ENCODE data around the gene TAS1R1.

The TAS1R1 gene

DNA sequence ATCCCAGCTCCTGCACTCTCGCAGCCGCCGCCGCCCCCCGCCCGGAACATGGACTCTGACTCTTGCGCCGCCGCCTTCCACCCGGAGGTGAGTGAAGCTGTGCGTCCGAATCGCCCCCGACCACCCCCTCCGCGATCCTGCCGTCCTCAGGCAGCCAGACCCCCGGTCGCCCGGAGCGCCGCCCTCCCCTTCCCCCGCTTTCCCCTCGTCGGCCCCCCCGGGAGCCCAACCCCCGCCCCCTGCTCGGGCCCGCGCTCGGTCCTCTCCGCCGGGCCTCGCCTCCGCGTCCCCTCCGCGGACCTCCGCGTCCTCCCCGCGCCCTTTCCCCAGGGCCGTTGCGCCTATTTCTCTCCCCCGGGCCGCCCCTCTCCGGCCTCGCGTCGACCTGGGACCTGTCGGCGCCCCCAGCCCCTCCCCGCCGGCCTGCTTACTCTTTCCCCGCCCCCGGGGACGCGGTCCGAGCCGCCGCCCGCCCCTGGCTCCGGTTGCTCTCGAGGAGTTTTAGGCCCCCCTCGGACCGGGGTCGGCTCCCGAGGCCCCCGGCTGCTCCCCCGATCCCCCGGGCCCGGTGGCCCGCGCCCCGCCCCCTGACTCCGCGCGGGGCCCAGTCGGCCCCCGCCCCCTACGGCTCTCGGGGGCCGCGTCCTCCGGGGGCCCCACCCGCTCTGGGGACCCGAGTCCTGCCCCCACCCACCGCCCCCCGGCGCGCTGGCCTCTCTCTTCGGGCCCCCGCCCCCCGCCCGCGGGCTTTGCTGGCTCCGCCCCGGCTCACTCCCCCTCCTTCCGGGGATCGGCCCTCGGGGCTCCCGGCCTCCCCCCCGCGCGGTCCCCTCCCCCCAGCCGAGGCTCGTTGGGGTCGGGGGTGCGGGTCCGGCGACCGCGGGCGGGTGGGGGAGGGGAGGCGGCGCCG lies 59.2 kb downstream of the TAS1R1 start:
- DNase-seq = peak; percentile 43 to 62

DNA sequence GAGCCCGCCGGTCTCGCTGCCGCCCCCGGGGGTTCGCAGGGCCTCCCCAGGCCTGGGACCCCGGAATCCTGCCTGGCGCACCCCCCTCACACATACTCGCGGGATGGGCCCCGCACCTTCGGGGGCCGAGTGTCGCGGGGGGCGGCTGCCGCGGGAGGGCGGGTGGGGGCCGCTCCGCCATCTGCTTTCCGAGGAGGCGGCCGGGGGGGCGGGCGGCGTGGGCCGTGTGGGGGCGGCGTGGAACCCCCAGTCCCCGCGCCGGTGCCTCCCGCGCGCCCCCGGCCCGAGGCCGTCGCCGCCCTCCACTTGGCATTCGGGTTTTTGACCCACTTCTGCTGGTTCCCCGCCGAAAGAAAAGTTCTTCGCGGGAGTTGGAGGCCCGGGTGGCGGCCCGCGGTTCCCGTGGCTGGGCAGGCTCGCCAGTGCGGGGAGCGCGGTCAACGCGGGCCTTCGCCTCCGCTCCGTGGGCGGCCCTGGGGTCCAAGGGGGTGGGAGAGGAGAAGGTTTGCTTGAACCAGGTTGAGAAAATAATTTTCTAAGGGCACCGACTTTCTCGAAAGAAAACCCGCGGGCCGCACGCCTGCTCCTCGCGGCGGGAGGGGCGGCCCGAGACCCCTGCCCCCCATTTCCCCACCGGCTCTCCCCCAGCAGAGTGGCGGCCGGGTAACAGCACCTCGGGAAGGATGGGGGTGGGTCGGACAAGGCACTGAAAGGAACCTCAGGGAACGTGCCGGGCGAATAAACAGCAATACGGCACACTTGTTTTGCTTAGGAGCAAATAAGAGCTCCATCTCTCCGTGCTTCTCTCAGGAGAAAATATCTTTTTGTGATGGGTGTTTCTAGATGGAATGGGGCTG lies 60.0 kb downstream of the TAS1R1 start:
- peak in 1 of 2 donors; percentile 22 for DNase-seq

DNA sequence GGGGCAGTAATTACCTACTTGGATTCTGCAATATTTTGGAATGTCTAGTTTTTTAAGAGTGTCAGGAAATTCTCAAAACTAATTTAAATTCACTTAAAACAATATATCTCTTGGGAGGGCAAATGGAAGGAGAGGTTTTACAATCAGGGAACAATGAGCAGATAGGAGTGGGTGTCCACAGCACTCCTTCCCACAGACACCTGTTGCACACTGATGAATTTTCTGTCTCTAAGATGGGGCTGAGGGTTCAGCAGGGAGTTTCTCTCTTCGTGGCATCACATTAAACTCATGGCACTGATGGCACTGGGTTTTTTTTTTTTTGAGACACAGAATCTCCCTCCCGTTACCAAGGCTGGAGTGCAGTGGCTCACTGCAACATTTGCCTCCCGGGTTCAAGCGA lies 63.9 kb downstream of the TAS1R1 start:
- DNase-seq = no peak

DNA sequence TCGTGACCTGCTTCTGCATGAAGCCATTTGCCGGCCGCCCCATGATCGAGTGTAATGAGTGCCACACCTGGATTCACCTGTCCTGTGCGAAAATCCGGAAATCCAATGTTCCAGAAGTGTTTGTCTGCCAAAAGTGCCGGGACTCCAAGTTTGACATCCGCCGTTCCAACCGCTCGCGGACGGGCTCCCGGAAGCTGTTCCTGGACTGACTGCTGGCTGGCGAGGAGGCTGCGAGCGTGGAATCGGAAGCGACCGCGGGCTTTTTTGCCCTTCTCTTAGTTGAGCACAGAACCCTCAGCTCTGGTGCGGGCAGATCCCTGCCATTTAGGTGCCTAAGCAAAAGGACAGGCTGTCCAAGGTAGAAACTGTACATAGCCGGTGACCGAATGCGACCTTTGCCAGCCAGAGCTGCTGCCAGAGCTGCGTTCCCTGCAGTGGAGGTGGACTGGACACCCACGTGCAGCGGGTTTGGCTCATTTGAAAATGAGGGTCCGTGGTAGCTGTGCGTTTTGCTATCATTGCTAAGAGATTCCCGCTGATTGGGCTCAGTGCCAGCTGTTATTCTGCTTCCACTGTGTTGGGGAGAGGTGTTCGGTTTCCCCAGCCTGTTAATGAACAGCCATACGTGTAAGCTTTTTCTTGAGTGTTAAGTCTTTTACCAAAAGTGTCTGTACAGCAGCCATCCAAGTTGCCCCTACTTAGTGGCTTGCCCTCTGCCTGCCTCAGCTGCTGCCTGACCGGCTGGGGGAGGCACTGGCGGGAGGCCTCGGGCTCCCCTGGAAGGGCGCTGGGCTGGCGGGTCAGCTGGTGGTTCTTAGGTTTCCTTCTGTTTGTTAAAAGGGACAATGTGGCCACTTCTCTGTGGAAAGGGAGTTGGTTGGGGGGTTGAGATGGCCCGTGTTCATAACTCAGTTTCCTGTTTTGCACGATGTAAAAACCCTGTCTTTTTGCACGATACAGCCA lies 66.6 kb downstream of the TAS1R1 start:
- no peak for DNase-seq

DNA sequence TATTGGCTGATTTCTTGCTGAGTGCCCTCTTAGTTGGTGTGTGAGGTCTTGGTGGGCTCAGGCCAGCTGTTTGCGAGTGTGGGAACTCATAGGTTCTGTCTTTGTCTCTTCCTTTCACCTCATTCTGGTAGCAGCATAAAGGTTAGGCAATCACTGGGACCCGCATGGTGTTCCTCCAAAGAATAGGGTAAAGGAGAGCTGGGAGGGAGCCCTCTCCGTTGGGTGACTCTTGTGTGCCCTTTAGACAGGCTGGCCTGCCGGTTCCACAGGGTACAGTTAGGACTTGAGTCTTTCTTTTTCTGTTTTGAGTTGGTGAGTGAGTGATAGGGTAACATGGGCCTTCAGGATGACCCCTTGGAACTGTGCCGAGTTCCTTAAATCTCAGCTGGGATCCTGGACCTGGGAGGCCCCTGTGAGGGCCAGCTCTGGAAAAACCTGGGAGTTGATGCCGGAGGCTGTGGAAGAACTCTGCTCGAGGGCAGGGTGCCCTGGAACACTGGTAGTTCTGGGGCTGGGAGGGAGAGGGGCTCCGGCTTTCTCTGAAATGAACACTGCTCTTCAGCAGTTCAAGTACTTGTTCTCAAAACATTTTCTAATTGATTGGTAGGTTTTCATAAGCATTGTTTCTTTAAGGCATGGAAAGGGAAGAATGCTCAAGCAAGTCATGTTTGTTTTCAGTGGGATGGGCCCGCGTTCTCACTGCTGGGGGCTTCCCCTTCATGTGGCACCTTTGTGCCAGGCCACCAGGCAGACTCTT lies 67.5 kb downstream of the TAS1R1 start:
- DNase-seq = no peak

DNA sequence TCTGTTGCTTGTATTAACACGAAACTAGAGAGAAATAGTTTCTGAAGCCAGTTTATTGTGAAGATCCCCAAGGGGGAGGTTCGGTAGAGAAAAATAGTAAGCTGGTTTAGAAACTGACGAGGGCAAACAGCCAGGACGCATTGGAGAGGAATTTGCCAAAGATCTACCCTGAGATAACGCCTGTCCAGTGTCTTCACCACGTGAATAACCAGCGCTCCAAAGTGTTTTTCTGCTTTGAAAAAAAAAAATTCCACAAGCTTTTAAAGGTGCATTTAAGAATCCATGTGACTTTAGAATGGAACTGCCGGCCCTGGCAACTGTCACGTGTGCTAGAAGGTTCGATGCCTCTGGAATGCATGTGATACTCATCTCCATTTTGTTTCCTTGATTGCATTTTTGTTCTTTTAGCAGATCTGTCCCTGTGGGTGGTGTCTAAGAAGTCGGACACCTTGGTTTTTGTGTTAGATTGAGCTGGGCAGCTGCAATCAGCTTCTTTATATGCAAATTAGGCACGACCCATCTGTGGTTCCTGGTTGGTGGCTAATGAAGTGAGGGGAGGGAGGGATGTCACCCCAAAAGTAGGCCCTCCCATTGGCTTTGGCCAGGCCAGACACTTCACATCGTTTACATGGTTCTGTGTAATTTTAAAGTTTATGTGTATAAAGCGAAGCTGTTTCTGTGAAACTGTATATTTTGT lies 68.3 kb downstream of the TAS1R1 start:
- no peak for DNase-seq

DNA sequence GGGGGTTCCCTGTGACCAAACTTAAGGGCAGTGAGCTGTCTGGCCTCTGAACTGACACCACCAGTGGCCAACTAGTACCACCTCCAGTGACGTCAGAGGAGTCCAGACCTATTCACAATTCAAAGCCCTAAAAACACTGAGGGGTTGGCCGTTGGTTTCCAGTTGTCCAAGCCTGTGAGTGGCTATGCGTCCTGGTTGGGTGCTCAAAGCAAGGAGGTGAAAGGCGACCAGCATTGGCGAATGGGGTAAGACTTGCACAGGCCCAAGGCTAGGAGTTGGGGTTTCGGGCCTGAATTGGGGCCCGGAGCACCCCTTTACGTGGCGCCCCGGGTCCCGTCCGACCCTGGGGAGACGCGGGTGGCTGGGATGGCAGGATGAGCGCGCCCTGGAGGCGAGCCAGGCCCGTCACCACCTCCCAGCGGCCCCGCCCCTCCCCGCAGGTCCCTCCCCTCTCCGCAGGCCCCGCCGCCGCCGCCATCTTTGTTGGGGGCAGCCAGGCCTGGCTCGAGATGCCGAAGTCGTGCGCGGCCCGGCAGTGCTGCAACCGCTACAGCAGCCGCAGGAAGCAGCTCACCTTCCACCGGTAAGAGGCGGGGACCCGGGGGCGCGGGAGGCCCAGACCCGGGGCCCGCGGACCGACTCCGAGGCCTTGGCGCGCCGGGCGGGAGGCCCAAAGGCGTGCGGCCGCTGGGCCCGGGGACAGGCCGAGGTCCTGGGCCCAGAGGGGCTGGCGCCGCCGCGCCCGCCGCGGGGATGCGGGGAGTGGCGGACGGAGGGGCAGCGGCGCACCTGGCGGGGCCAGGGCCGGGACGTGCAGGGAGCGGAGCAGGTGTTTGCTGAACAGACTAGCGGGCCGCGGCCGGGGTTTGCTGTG lies 69.8 kb downstream of the TAS1R1 start, which contains the start of gene THAP3:
Gene THAP3, plus strand, starts transcription at position 159 of the 874 bp plus-strand sequence. Its CDS starts 351 bp downstream, at position 510.
- DNase-seq = peak; percentile 88 to 92

DNA sequence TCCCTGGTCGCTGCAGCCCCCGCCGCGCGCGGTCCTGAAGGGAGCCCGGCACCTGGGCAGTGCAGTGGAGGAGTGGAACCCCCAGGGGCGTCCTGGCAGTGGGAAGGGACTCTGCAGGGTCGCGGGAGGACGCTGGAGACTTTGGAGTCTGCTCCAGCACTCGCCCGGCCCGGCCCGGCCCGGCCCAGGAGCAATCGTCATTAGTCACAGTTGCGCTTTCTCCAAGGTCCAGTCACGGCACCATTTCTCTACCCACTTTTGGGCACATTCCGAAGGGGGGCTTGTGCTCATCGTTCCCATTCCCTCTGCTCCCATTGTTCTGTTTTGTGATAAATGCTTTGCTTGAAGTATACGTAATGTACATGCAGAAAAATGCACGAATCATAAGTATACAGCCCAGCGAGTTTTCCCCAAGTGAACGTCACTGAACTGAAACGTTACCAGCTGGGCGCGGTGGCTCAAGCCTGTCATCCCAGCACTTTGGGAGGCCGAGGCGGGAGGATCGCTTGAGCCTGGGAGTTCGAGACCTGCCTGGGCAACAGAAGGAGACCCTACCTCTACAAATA lies 70.6 kb downstream of the TAS1R1 start:
- no peak for DNase-seq

DNA sequence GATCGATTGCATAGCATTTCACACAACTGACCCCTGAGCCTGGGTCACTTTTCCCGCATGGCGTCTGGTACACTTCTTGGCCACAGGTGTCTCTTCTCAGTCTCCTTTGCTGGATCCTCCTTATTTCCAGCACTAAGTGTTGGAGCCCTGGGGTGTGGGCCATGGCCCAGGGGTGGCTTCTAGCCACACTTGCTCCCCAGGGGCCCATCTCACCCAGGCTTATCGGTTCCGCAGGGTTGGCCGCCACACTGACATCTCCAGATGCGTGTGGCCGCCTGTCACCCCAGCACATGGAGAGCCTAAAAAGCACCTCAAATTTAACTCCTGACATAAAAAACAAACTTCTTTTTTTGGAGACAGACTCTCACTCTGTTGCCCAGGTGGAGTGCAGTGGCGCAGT lies 71.9 kb downstream of the TAS1R1 start:
- DNase-seq = no peak

DNA sequence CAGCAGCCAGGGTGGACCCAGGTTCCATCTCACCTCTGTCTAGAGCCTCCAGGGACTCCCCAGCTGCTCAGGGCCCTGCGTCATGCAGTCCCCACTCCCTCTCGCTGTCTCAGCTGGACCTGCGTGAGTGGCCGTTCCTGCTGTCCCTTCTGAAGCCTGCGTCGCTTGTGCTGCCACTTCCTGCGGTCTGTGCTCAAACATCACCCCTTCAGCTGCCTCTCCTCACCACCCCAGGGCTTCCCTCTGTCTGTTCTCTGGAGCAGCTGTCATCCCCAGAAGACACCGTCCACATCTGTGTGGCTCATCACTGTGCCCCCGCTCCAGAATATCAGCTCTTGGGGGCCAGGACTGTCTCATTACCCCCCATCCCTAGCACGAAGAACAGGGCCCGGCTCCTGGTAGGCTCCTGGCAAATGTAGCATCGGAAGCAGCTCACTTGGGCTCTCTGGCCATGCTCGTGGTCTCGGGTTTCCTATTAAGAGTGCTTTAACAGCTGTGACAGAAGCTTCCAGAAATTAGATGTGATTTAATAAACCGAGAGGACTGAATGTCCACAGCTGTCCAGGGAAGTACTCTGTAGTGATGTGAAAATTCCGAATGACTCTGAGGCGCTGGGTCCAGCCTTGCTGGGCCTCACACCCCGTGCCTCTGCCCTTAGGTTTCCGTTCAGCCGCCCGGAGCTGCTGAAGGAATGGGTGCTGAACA lies 72.9 kb downstream of the TAS1R1 start:
- DNase-seq = no peak

DNA sequence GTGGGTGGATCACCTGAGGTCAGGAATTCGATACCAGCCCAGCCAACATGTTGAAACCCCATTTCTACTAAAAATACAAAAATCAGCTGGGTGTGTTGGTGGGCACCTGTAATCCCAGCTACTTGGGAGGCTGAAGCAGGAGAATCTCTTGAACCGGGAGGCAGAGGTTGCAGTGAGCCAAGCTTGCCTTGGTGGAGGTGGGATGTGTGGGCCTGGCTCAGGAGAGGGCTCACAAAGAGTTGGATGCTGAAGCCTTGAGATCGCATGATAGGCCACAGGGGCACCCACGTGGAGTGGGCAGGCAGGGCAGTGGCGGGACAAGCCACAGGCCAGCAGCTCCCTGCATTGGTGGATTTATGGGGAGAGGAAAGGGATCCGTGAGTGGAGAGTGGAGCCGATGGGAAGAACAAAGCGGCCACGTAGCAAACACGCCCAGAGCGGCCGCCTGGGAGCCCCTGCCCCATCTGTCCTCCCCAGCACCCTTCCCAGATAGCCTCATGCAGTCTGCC lies 73.9 kb downstream of the TAS1R1 start:
- DNase-seq = no peak
